Endothelial cell of umbilical vein (primary cell): ENCODE results near the gene LAMA5. TPM values are rescaled to one million over a fixed set of nuclear protein-coding genes. Genes with fewer than 3 reads are reported as not detected.

Experiments used
- BruUV-seq: library from RNA; stranded (reverse); fragments of 400-500 nt; replicated peaks from 2 replicates; lab custom pipeline; 2021; lab: Mats Ljungman, UMichigan
- CTCF ChIA-PET: fragments of 300-600, 350-600 bp; sonication (Branson Sonifier 250); formaldehyde crosslinking; loops from one replicate; lab custom pipeline; 2021; ENCODE audit warnings: antibody characterized with exemption, inconsistent platforms; lab: Charles Lee
- POLR2A ChIA-PET: fragments of 300-600, 350-600 bp; sonication (Branson Sonifier 250); formaldehyde crosslinking; loops from one replicate; lab custom pipeline; 2021; ENCODE audit warnings: antibody characterized with exemption, inconsistent platforms; lab: Charles Lee
- DNase-seq: peaks from one replicate; pipeline ENCODE4 v3.0.0-alpha.2; 2011; ENCODE audit warnings: low read depth, low spot score
- FAIRE-seq: peaks from 2 replicates; lab custom pipeline; 2011; peaks lifted over from hg19 to GRCh38; lab: Jason Lieb, UNC
- H2AFZ ChIP-seq: 2 replicates; pipeline ENCODE4 v1.6.0; 2012; ENCODE audit warnings: low read depth, low read length, control low read depth, inconsistent platforms
- H3K27ac ChIP-seq: 2 replicates; pipeline ENCODE4 v1.5.1; 2011; ENCODE audit warnings: low read depth, mild to moderate bottlenecking, control low read depth, low read length, moderate library complexity; ENCODE audit not compliant: insufficient read depth
- H3K27me3 ChIP-seq, 2 experiments: 2 replicates each; pipeline versions ENCODE4 v1.6.0 to v1.6.1; 2011; ENCODE audit warnings: low read length in 2 of 2, mixed read lengths in 1 of 2; ENCODE audit not compliant: control insufficient read depth in 2 of 2, insufficient read depth in 2 of 2
- H3K36me3 ChIP-seq, 2 experiments: 2 replicates in 1 of 2; 3 replicates in 1 of 2; pipeline ENCODE4 v1.5.1; 2011; ENCODE audit warnings: low read length in 2 of 2, mild to moderate bottlenecking in 1 of 2, moderate library complexity in 1 of 2; ENCODE audit not compliant: control insufficient read depth in 2 of 2, insufficient read depth in 2 of 2; ENCODE audit errors: extremely low read depth in 1 of 2
- H3K4me1 ChIP-seq: 3 replicates; pipeline ENCODE4 v1.5.1; 2011; ENCODE audit warnings: mild to moderate bottlenecking, low read length; ENCODE audit not compliant: control insufficient read depth, insufficient read depth; ENCODE audit errors: extremely low read depth
- H3K4me2 ChIP-seq: 2 replicates; pipeline ENCODE4 v1.6.1; 2011; ENCODE audit warnings: low read length, control low read depth, mixed read lengths; ENCODE audit not compliant: insufficient read depth
- H3K4me3 ChIP-seq, 3 experiments: fragments of 200-600 bp in 1 of 3; sonication (generic), shearing (Covaris generic) in 1 of 3; replicated peaks in 1 of 3; 2 replicates each; pipeline ENCODE4 v1.5.1; 2011 to 2016; ENCODE audit warnings: control low read depth in 3 of 3, low read length in 3 of 3, mild to moderate bottlenecking in 2 of 3, inconsistent platforms in 1 of 3, low read depth in 1 of 3, moderate library complexity in 1 of 3; ENCODE audit not compliant: insufficient read depth in 1 of 3
- H3K79me2 ChIP-seq: 2 replicates; pipeline ENCODE4 v1.6.0; 2012; ENCODE audit warnings: low read length, inconsistent platforms; ENCODE audit not compliant: control insufficient read depth, insufficient read depth
- H3K9ac ChIP-seq: replicated peaks from 2 replicates; pipeline ENCODE3; 2011; ENCODE audit warnings: low read length, control low read depth; ENCODE audit not compliant: insufficient read depth; ENCODE audit errors: extremely low read depth
- H3K9me1 ChIP-seq: replicated peaks from 3 replicates; pipeline ENCODE4 v1.6.0; 2011; ENCODE audit warnings: mild to moderate bottlenecking, low read length; ENCODE audit not compliant: control insufficient read depth, insufficient read depth; ENCODE audit errors: extremely low read depth
- H3K9me3 ChIP-seq: replicated peaks from 2 replicates; pipeline ENCODE4 v1.5.1; 2012; ENCODE audit warnings: low read length, inconsistent platforms; ENCODE audit not compliant: control insufficient read depth, insufficient read depth
- H4K20me1 ChIP-seq: replicated peaks from 2 replicates; pipeline ENCODE3; 2011; ENCODE audit warnings: mild to moderate bottlenecking, low read length; ENCODE audit not compliant: control insufficient read depth, insufficient read depth; ENCODE audit errors: extremely low read depth
- EZH2 ChIP-seq: IDR thresholded peaks from 2 replicates; pipeline ENCODE4 v1.6.1; 2012; ENCODE audit warnings: borderline replicate concordance, low read depth, mild to moderate bottlenecking, moderate library complexity, low read length, inconsistent platforms; ENCODE audit not compliant: severe bottlenecking
- FOS ChIP-seq: IDR thresholded peaks from 2 replicates; pipeline ENCODE4 v1.6.1; 2011; ENCODE audit warnings: mild to moderate bottlenecking, low read length, moderate library complexity, borderline replicate concordance; ENCODE audit not compliant: insufficient read depth
- GATA2 ChIP-seq: IDR thresholded peaks from 2 replicates; pipeline ENCODE4 v1.7.0; 2011; ENCODE audit warnings: low read depth, mild to moderate bottlenecking, moderate library complexity, mixed read lengths, low read length; ENCODE audit not compliant: insufficient read length, insufficient read depth
- JUN ChIP-seq: IDR thresholded peaks from 2 replicates; pipeline ENCODE4 v1.6.1; 2011; ENCODE audit warnings: borderline replicate concordance, low read depth; ENCODE audit not compliant: insufficient read length, insufficient read depth
- MYC ChIP-seq: IDR thresholded peaks from one replicate; pipeline ENCODE4 v1.6.1; 2011; ENCODE audit warnings: mild to moderate bottlenecking, low read depth, low read length
- POLR2A ChIP-seq: IDR thresholded peaks from 2 replicates; pipeline ENCODE4 v1.6.1; 2012; ENCODE audit warnings: low read depth, mild to moderate bottlenecking, control low read depth, low read length
- POLR2AphosphoS5 ChIP-seq: IDR thresholded peaks from 2 replicates; pipeline ENCODE4 v1.6.1; 2012; ENCODE audit warnings: low read depth, mild to moderate bottlenecking, control low read depth, low read length, moderate library complexity; ENCODE audit not compliant: insufficient read depth
- dilution Hi-C: fragments of 300-500 bp; cut with MboI; formaldehyde crosslinking; loops from one replicate; pipeline ENCODE4 v1.15.0; 2019; ENCODE audit warnings: low sequenced_read_pairs; ENCODE audit not compliant: extremely low pct_ligation_motif_present
- intact Hi-C: fragments of 100-400 bp; cut with micrococcal nuclease; formaldehyde crosslinking; loops from one replicate; pipeline ENCODE4 v1.10.0; 2022
- polyA plus RNA-seq, 4 experiments: library from polyadenylated mRNA; depleted of rRNA in 3 of 4; stranded (reverse) in 3 of 4; unstranded in 1 of 4; fragments of >200 nt; gene quantifications; 2 replicates each; pipeline versions ENCODE4 v1.2.1 to v1.2.3, GENCODE V29; 2011 to 2012; ENCODE audit warnings: missing spikeins in 1 of 4
- total RNA-seq: library from RNA; stranded (reverse); gene quantifications from 2 replicates; pipeline ENCODE4 v1.2.3, GENCODE V29; 2021
- TF ChIP-seq, protein P1 (sequence below), 2 donors: IDR thresholded peaks; 1 replicate in 1 of 2; 2 replicates in 1 of 2; pipeline ENCODE4 v1.5.1; 2011; ENCODE audit warnings: low read length in 2 of 2, mild to moderate bottlenecking in 2 of 2, moderate library complexity in 2 of 2, control low read depth in 1 of 2, inconsistent platforms in 1 of 2, low read depth in 1 of 2; ENCODE audit not compliant: insufficient read depth in 1 of 2; ENCODE audit errors: extremely low read depth in 1 of 2
- TF ChIP-seq, protein P2 (sequence below): IDR thresholded peaks from 2 replicates; pipeline ENCODE4 v1.6.1; 2011; ENCODE audit not compliant: insufficient read depth, insufficient read length

LAMA5 gene
- total and polyA plus RNA-seq, 2 donors (not counting 3 experiments of a cell fraction or from before 2014, with no cell fraction given), result 24.0 to 145 TPM

DNA sequence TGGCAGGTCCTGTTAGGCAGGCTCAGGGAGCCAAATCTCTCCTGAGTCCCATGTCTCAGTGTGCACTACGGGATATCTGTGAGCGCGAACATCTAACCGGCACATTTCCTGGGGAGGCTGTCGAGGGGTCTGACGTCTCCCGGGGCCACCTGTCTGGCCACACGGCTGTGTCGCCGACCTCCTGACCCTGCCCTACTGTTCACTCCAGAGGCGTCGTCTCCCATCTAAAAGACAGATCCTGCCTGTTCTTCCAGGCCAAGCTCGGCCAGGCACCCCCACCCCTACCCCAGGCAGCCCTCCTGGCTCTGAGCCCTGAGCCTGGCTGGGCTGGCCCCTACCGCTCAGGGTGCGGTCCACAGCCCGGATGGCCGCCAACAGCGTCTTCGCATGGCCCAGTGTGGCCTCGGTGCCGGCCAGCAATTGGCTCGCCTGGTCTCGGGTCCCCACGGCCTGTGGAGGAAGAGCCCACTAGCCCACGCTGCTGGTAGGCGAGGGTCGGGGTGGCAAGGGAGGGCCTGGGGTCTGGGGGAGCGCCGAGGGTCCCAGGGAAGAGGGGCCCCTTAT lies 47.7 kb downstream of the LAMA5 start:
- Histone ChIP-seq H3K27me3 (no peaks in the 10 kb centered on the region), H3K4me3 (no peak overlapping the region), H3K9me1 (no peaks in the 10 kb centered on the region), H2AFZ (no peak overlapping the region), H3K36me3 (peaks cover 10 to 47% of the 10 kb centered on the region in 2 experiments), H3K9me3 (no peaks in the 10 kb centered on the region), H3K4me2 (no peak overlapping the region), H4K20me1 (no peaks in the 10 kb centered on the region), H3K27ac (no peak overlapping the region), H3K9ac (no peak overlapping the region), H3K79me2 (peaks cover 4% of the 10 kb centered on the region), H3K4me1 (no peaks in the 10 kb centered on the region)
- FAIRE-seq, result no peak
- ChIA-PET POLR2A (interaction anchor here (0.7 kb wide), 1 partner anchor 30 kb away, joined by 10 read pairs; no protein-coding TSS in a partner anchor), CTCF (interaction anchor here (1.1 to 2.8 kb wide), 4 partner anchors 45 to 63 kb away, joined by 3 to 8 read pairs (median 6); no protein-coding TSS in a partner anchor)
- dilution Hi-C loops, result no loop called here
- no peak for TF ChIP-seq GATA2
- no peak for TF ChIP-seq POLR2AphosphoS5
- TF ChIP-seq, protein P1, sequence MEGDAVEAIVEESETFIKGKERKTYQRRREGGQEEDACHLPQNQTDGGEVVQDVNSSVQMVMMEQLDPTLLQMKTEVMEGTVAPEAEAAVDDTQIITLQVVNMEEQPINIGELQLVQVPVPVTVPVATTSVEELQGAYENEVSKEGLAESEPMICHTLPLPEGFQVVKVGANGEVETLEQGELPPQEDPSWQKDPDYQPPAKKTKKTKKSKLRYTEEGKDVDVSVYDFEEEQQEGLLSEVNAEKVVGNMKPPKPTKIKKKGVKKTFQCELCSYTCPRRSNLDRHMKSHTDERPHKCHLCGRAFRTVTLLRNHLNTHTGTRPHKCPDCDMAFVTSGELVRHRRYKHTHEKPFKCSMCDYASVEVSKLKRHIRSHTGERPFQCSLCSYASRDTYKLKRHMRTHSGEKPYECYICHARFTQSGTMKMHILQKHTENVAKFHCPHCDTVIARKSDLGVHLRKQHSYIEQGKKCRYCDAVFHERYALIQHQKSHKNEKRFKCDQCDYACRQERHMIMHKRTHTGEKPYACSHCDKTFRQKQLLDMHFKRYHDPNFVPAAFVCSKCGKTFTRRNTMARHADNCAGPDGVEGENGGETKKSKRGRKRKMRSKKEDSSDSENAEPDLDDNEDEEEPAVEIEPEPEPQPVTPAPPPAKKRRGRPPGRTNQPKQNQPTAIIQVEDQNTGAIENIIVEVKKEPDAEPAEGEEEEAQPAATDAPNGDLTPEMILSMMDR (IDR thresholded peaks at IDR 0.05; ENCODE audit: extremely low read depth in 1 of 2, insufficient read depth in 1 of 2, low read depth in 1 of 2, low read length in 2 of 2), result no peak
- no peak for TF ChIP-seq FOS
- no peak for TF ChIP-seq EZH2
- TF ChIP-seq, protein P2, sequence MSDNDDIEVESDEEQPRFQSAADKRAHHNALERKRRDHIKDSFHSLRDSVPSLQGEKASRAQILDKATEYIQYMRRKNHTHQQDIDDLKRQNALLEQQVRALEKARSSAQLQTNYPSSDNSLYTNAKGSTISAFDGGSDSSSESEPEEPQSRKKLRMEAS, result no peak
- TF ChIP-seq POLR2A, result no peak
- TF ChIP-seq JUN, result no peak
- TF ChIP-seq MYC, result no peak
- no TSS peak for BruUV-seq
- DNase-seq, result no peak
- intact Hi-C loops, result no loop called here
